ENCODE results near the gene HMCN1.

- TF ChIP-seq SUZ12 (IDR thresholded peaks at IDR 0.05) = no peak
- no peak for TF ChIP-seq PKNOX1 (IDR thresholded peaks at IDR 0.05)
- no peak for TF ChIP-seq FOXA1 (IDR thresholded peaks at IDR 0.05)
- no peak for TF ChIP-seq HDGF (IDR thresholded peaks at IDR 0.05; ENCODE audit: borderline replicate concordance)
- no peak for TF ChIP-seq SP1 (IDR thresholded peaks at IDR 0.05)
- TF ChIP-seq FOXM1 (IDR thresholded peaks at IDR 0.05; ENCODE audit: borderline replicate concordance) = no peak
- TF ChIP-seq FOXK2 (IDR thresholded peaks at IDR 0.05) = no peak
- no peak for TF ChIP-seq BHLHE40 (IDR thresholded peaks at IDR 0.05; ENCODE audit: borderline replicate concordance)
- no peak for TF ChIP-seq L3MBTL2 (conservative IDR thresholded peaks at IDR 0.05)
- no peak for TF ChIP-seq ZNF384 (IDR thresholded peaks at IDR 0.05)
- no peak for TF ChIP-seq TARDBP (IDR thresholded peaks at IDR 0.05)
Measured at GRCh38 chr1:185776522-185776921, 42.3 kb downstream of the HMCN1 start.
